ENCODE data around the gene KATNAL2.

- TF ChIP-seq EZH2 (IDR thresholded peaks at IDR 0.05; ENCODE audit: insufficient read depth, poor library complexity, severe bottlenecking) (no peak), EZH2phosphoT487 (IDR thresholded peaks at IDR 0.05; ENCODE audit: insufficient read depth, low read depth) (no peak)
Observed at GRCh38 chr18:46892842-46893241, 24.6 kb upstream of the KATNAL2 start.

All from GM23248 (cell line).